ENCODE measurements around the gene RCAN2. TPM values are rescaled to one million over a fixed set of nuclear protein-coding genes. Genes with fewer than 3 reads are reported as not detected.

Gene RCAN2
- total RNA-seq, 1 experiment from 2014 or later = 3.7 TPM

DNA sequence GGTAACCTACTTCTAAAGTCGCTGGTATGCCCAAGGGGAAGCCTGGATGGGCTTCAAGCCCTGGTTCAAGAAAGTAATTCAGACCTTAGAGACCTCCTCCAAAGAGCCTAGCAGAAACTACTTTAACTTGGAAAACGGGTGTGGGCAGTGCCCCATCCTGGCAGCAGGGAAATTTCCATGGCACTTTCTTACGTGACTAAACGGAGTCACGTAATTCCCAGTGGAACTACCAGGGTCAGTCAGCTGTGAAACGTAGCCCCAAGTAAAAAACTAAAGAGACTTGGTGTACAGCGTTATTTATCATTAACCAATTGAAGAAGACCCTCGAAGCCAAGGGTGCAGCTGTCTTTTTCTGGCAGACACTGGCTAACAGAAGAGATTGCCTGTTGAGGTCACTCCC is 114.0 kb downstream of the RCAN2 start:
- no peaks in the 10 kb centered on the region for H3K36me3 Mint-ChIP-seq (ENCODE audit: insufficient read depth, unreplicated experiment)
- DNase-seq = no peak
- H3K27me3 Mint-ChIP-seq (ENCODE audit: unreplicated experiment) = no peaks in the 10 kb centered on the region
- TF ChIP-seq, protein P1, sequence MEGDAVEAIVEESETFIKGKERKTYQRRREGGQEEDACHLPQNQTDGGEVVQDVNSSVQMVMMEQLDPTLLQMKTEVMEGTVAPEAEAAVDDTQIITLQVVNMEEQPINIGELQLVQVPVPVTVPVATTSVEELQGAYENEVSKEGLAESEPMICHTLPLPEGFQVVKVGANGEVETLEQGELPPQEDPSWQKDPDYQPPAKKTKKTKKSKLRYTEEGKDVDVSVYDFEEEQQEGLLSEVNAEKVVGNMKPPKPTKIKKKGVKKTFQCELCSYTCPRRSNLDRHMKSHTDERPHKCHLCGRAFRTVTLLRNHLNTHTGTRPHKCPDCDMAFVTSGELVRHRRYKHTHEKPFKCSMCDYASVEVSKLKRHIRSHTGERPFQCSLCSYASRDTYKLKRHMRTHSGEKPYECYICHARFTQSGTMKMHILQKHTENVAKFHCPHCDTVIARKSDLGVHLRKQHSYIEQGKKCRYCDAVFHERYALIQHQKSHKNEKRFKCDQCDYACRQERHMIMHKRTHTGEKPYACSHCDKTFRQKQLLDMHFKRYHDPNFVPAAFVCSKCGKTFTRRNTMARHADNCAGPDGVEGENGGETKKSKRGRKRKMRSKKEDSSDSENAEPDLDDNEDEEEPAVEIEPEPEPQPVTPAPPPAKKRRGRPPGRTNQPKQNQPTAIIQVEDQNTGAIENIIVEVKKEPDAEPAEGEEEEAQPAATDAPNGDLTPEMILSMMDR (IDR thresholded peaks at IDR 0.05; ENCODE audit: unreplicated experiment) = no peak
- CTCF ChIA-PET = no interaction called here
- H3K27ac Mint-ChIP-seq (ENCODE audit: unreplicated experiment) = no peak overlapping the region
- peaks cover 43% of the 10 kb centered on the region for H3K4me1 Mint-ChIP-seq (ENCODE audit: low read depth, unreplicated experiment)
- no TSS peak for BruUV-seq (replicated peaks)
- intact Hi-C loops (cut with micrococcal nuclease; ENCODE audit: unreplicated experiment) = no loop called here
- no peak overlapping the region for H3K4me3 Mint-ChIP-seq (ENCODE audit: low read depth, unreplicated experiment)
- H3K9me3 Mint-ChIP-seq (ENCODE audit: low read depth, unreplicated experiment) = no peaks in the 10 kb centered on the region

DNA sequence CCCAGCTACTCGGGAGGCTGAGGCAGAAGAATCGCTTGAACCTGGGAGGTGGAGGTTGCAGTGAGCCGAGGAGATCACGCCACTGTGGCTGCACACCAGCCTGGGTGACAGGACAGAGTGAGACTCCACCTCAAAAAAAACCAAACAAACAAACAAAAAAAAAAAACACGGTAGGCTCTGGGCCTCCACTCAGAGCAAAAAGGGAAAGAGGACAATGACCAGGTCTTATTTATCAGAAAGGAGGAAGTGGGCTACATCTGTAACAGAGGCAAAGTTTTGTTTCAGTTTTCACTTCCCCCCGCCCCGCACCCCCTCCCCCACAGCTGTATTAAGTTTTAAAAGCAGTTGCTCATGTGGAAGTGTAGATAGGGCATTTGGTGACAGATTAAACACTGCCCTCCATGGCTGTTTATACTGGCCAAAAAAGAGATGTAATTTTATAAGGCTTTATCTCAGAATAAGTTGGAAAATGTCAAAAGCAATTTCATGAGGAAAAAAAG is 114.6 kb downstream of the RCAN2 start:
- CTCF ChIA-PET = no interaction called here
- H3K4me1 Mint-ChIP-seq (ENCODE audit: low read depth, unreplicated experiment) = peaks cover 37% of the 10 kb centered on the region
- BruUV-seq (replicated peaks) = no TSS peak
- H3K9me3 Mint-ChIP-seq (ENCODE audit: low read depth, unreplicated experiment) = no peaks in the 10 kb centered on the region
- TF ChIP-seq, protein P1 (IDR thresholded peaks at IDR 0.05; ENCODE audit: unreplicated experiment) = no peak
- H3K36me3 Mint-ChIP-seq (ENCODE audit: insufficient read depth, unreplicated experiment) = no peaks in the 10 kb centered on the region
- intact Hi-C loops (cut with micrococcal nuclease; ENCODE audit: unreplicated experiment) = no loop called here
- no peak overlapping the region for H3K4me3 Mint-ChIP-seq (ENCODE audit: low read depth, unreplicated experiment)
- DNase-seq = no peak
- no peak overlapping the region for H3K27ac Mint-ChIP-seq (ENCODE audit: unreplicated experiment)
- H3K27me3 Mint-ChIP-seq (ENCODE audit: unreplicated experiment) = no peaks in the 10 kb centered on the region

DNA sequence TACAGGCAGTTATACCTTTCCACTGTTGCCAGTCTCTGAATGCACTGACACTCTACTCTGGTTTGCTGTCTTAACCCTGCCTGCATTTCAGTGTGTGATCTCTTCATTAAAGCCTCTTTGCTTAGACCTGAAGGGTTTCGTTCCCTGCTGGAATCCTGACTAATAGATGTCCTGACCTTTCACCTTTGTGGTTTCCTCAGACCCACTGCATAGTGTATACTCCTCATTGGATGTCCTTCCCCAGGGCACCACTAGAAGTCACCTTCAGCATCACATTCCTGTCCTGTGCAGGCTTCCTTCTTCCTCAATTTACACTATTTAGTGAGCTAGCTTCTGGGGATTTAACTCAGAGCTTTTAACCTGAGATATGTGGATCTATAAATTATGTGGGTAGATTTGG is 120.6 kb downstream of the RCAN2 start:
- H3K27ac Mint-ChIP-seq (ENCODE audit: unreplicated experiment) = no peak overlapping the region
- CTCF ChIA-PET = no interaction called here
- no TSS peak for BruUV-seq (replicated peaks)
- H3K4me1 Mint-ChIP-seq (ENCODE audit: low read depth, unreplicated experiment) = peaks cover 16% of the 10 kb centered on the region
- intact Hi-C loops (cut with micrococcal nuclease; ENCODE audit: unreplicated experiment) = no loop called here
- TF ChIP-seq, protein P1 (IDR thresholded peaks at IDR 0.05; ENCODE audit: unreplicated experiment) = no peak
- no peaks in the 10 kb centered on the region for H3K9me3 Mint-ChIP-seq (ENCODE audit: low read depth, unreplicated experiment)
- H3K27me3 Mint-ChIP-seq (ENCODE audit: unreplicated experiment) = no peaks in the 10 kb centered on the region
- no peak for DNase-seq
- no peaks in the 10 kb centered on the region for H3K36me3 Mint-ChIP-seq (ENCODE audit: insufficient read depth, unreplicated experiment)
- H3K4me3 Mint-ChIP-seq (ENCODE audit: low read depth, unreplicated experiment) = no peak overlapping the region

DNA sequence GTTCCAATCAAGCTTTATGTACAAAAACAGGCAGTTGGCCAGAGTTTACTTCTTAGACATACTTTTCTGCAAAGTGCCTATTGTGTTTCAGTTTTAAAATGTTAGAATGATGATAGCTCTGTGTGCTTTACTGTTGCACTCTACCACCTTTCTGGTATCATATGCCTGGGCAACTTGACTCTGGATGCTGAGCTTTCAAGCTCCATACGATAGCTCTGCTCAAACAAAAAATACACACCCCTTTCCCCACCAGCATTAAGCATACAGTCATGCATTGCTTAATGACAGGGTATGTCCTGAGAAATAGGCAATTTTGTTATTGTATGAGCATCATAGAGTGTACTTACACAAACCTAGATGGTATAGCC is 123.1 kb downstream of the RCAN2 start:
- H3K9me3 Mint-ChIP-seq (ENCODE audit: low read depth, unreplicated experiment) = no peaks in the 10 kb centered on the region
- no peak for DNase-seq
- H3K27me3 Mint-ChIP-seq (ENCODE audit: unreplicated experiment) = no peaks in the 10 kb centered on the region
- CTCF ChIA-PET = no interaction called here
- no TSS peak for BruUV-seq (replicated peaks)
- H3K4me3 Mint-ChIP-seq (ENCODE audit: low read depth, unreplicated experiment) = no peak overlapping the region
- no peak overlapping the region for H3K27ac Mint-ChIP-seq (ENCODE audit: unreplicated experiment)
- intact Hi-C loops (cut with micrococcal nuclease; ENCODE audit: unreplicated experiment) = no loop called here
- TF ChIP-seq, protein P1 (IDR thresholded peaks at IDR 0.05; ENCODE audit: unreplicated experiment) = no peak
- H3K36me3 Mint-ChIP-seq (ENCODE audit: insufficient read depth, unreplicated experiment) = no peaks in the 10 kb centered on the region
- H3K4me1 Mint-ChIP-seq (ENCODE audit: low read depth, unreplicated experiment) = peaks cover 16% of the 10 kb centered on the region

Data from Calu3 (cell line).